Activated gamma-delta T cell (primary cell): Measurements from ENCODE around the gene HOXA3.

ENCODE experiments used
- DNase-seq: peaks from one replicate; lab custom pipeline; 2025; lab: John Stamatoyannopoulos, UW
- total RNA-seq, 2 donors: gene quantifications; one replicate each; lab custom pipeline; 2026; lab: John Stamatoyannopoulos, UW

Gene HOXA3
- 0.15 to 0.26 reads per million in 2 donors for total RNA-seq

- no peak for DNase-seq
Measured at GRCh38 chr7:27151931-27152815, at the start of gene HOXA3. Gene HOXA3 (minus strand): TSS chr7:27152583. CDS start chr7:27110640, 41,943 bp downstream.

DNA sequence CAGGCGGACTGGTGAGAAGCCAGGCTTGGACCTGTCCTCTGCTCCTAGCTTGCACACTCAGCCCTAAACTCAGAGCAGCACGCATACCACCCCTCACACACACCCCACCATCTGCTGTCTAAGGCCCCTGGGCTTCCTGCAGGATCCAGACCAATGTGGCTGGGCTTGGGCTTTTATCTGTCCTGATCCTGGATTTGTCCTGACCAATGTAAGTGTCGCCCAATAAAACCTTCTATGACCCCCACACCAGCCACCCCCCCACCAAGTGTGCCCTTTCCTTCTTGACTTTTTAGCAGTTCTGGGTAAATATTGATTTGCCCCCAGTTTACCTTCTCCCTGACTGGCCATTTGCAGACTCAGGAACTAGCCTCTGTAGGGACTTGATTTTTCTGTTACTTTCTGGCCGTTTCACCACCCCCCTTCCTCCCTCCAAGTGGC is 49.2 kb upstream of the HOXA3 start:
- no peak for DNase-seq

DNA sequence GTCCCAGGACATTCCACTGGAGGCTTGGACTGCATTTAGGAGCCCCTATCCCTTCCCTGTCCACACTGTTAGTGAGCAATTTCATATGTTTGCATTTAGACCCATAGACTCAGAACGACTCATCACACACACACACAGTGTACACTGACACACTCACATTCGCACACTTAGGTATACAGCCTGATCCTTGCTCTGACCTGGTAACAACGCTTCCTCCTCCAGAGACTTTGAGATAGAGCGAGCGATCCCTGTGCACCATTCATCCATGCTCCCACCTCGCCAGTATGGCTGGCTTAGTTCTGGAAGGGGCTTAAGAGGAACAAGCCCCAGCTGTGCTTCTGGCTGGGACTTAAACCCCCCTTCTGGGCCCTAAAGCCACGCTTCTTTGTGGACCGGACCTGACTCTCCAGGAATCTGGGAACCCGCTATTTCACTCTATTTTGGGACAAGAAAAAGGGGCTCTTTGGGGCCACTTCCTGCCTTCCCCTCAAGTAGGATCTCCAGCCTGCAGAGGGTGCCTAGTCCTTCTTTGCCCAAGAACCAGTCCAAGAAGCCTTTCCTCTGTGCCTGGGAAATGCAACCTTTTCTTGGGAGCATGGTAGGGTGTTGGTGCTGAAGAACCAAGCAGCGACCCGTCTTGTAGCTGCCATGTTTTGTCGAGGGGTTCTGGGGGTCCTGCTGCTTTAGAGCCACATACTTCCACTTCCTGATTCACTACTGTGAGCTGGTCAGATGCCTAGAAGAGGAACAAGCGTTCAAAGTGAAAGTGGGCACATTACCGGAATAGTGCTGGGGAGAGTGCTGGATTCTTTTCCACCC is 48.6 kb upstream of the HOXA3 start:
- no peak for DNase-seq

- peak; percentile 28 for DNase-seq
Measured at GRCh38 chr7:27199849-27200760, 47.7 kb upstream of the HOXA3 start, which contains the start of gene HOXA13. Gene HOXA13 (minus strand): TSS chr7:27200091. CDS start chr7:27200077, 14 bp downstream.

DNA sequence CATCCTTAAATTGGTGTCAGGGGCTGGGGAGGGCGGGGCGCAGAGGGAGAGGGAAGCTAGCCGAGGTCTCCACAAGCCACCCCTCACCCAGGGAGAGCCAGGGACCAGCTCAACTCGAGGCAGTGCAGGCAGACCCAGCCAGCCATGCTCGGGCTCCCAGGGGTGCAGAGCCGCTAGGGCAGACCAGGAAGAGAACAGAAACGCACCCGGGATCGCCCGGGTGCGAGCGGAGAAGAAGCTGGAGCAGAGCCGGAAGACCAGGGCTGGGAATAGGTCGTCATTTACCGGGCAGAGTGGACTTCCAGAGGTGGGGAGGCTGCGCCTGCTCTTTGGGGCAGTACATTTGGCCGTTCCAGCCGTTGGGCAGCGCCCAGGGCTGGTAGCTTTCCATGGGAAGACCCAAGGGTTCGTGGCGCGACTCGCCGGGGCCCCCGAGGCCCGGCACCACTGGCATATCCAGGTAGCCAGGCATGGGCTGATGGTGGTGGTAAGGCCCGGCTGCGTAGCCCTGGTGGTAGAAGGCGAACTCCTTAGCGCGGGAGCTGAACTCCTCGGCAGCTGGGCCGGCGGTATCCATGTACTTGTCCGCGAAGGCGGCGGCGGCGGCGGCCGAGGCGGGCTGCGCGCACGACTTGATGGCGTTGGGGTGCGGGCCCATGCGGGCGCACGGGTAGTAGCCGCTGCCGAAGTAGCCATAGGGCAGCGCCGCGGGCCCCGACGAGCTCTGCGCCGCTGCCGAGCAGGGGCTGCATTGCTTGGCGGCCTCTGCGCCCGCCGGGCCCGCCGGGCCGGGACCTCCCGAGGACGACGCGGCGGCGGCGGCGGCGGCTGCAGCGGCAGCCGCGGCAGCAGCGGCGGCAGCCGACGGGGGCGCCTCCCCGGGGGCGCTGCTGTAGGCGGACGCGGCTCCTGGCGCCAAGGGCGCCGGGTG is 46.8 kb upstream of the HOXA3 start:
- DNase-seq, result no peak

- no peak for DNase-seq
Measured at GRCh38 chr7:27198138-27198841, 45.9 kb upstream of the HOXA3 start.

DNA sequence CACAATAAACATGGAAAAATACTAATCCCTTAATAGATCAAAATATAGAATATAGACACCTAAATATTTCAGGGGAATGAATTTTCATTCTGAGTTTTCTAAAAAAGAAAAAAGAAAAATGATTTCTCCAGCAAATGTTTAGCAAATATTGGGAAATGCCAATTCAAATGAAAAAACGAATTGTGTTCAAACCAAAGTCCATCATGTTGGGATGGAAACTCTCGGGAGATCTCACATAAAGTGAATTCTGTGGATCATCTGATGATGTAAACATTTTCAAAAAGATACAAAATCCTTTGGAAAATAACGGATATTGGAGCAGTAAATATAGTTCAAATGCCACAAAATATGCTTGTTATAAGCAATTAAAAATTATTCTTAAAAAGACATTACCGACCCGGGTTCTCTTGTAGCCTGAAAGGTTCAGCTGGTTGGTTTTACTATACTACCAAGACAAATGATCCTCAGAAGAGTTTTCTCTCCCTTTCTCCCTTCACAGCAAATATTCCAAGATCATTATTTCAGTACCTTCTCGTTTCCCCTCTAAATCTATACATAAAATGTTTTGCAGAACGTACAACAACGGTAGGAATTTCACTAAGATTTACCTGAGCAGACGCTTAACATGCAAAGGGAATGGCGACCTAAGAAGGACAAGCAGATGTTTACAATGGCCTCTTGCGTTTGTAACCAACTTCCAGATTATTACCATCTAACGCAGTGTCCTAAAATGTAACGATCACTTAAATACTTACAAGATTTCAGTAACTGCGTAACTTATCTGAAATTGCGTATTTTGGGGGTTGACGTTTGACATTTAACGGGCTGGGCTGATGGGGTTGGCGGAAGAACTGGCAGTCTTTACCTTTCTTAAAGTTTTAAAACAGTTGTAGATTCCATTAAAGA is 45.0 kb upstream of the HOXA3 start:
- DNase-seq, result no peak

GRCh38 chr7:27196287-27196767 is 43.9 kb upstream of the HOXA3 start:
- DNase-seq, result no peak

- no peak for DNase-seq
Measured at GRCh38 chr7:27194686-27195379, 42.5 kb upstream of the HOXA3 start.

GRCh38 chr7:27194002-27194352 is 41.6 kb upstream of the HOXA3 start:
- no peak for DNase-seq

- DNase-seq, result no peak
Measured at GRCh38 chr7:27193335-27194001, 41.1 kb upstream of the HOXA3 start.

- no peak for DNase-seq
Measured at GRCh38 chr7:27192546-27193334, 40.4 kb upstream of the HOXA3 start.

DNA sequence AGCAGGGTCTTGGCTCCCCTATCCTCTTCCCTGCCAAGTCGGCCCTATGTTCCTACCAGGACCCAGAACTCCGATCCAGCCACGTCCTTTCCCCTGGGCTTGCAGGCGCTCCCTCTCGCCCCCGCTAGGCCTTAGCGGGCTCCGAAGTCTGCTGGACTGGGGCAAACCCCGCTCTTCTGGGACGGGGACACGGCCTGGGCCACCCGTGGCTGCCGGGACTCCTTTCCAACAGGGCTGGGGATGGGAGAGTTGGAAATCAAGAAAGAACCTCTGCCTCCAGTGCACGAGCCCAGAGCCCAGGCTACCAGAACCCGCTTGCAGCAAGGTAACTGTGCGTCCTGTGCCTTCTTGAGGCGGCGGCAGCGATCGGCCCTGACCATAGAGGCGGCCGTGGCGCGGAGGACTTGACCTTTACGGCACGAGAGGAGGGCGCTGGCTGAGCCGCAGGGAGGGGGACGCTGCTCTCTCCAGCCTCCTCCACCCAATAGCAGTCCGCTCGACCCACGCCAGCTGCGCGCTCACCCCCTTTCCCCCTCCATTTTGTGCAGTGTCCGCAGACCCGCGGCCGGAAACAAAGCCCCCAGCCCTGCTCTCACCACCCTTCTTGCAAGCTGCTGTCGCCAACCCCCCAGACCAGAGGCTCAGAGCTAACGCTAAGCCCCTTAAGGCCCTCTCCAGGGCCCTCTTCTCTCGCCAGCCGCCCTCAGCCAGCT is 39.6 kb upstream of the HOXA3 start:
- no peak for DNase-seq

- DNase-seq, result no peak
Measured at GRCh38 chr7:27191161-27191731, 38.9 kb upstream of the HOXA3 start.

- DNase-seq, result no peak
Measured at GRCh38 chr7:27189997-27190748, 37.8 kb upstream of the HOXA3 start.
